OCI-LY7 (cell line): ENCODE results near the gene PDE11A. TPM values are rescaled to one million over a fixed set of nuclear protein-coding genes. Genes with fewer than 3 reads are reported as not detected.

Source experiments
- BruUV-seq: library from RNA; stranded (reverse); fragments of 400-500 nt; replicated peaks from 2 replicates; lab custom pipeline; 2021; lab: Mats Ljungman, UMichigan
- CTCF ChIA-PET: fragments of 300-600 bp; sonication (Branson Sonifier 250); formaldehyde crosslinking; loops from one replicate; lab custom pipeline; 2022; ENCODE audit warnings: antibody characterized with exemption; ENCODE audit not compliant: unreplicated experiment; lab: Charles Lee
- POLR2A ChIA-PET: fragments of 300-600 bp; sonication (Branson Sonifier 250); formaldehyde crosslinking; loops from one replicate; lab custom pipeline; 2022; ENCODE audit warnings: antibody characterized with exemption; lab: Charles Lee
- DNase-seq: peaks from one replicate; pipeline ENCODE4 v3.0.0-alpha.2; 2015; ENCODE audit warnings: low spot score
- H2AFZ ChIP-seq: fragments of 200-600 bp; sonication (generic), shearing (Covaris generic); 2 replicates; pipeline ENCODE4 v1.6.1; 2014; ENCODE audit warnings: mild to moderate bottlenecking, antibody characterized with exemption, low read length, moderate library complexity
- H3K27ac ChIP-seq: fragments of 200-600 bp; sonication (generic); 2 replicates; pipeline ENCODE4 v1.5.1; 2014; ENCODE audit warnings: mixed run types, low read depth, mild to moderate bottlenecking, moderate library complexity, low read length, inconsistent platforms; ENCODE audit not compliant: poor library complexity, severe bottlenecking
- H3K36me3 ChIP-seq: fragments of 200-600 bp; sonication (generic); 2 replicates; pipeline ENCODE4 v1.6.1; 2014; ENCODE audit warnings: mild to moderate bottlenecking, antibody characterized with exemption, low read length, moderate library complexity, mixed read lengths; ENCODE audit not compliant: insufficient read depth
- H3K4me1 ChIP-seq: fragments of 200-600 bp; sonication (generic); 2 replicates; pipeline ENCODE4 v1.5.1; 2014; ENCODE audit warnings: mild to moderate bottlenecking, low read length; ENCODE audit not compliant: insufficient read depth, poor library complexity, severe bottlenecking
- H3K4me2 ChIP-seq: fragments of 200-600 bp; sonication (generic); 2 replicates; pipeline ENCODE4 v1.6.1; 2014; ENCODE audit warnings: mild to moderate bottlenecking, low read length
- H3K4me3 ChIP-seq: fragments of 200-600 bp; sonication (generic); 2 replicates; pipeline ENCODE4 v1.5.1; 2014; ENCODE audit warnings: mild to moderate bottlenecking, low read depth, low read length; ENCODE audit not compliant: poor library complexity, severe bottlenecking
- H3K79me2 ChIP-seq: fragments of 200-600 bp; sonication (generic); 2 replicates; pipeline ENCODE4 v1.6.1; 2016; ENCODE audit warnings: low read depth, mild to moderate bottlenecking, low read length, moderate library complexity, mixed read lengths; ENCODE audit not compliant: insufficient read depth
- H3K9me2 ChIP-seq: fragments of 200-600 bp; sonication (generic); 2 replicates; pipeline ENCODE4 v1.6.1; 2016; ENCODE audit warnings: mild to moderate bottlenecking, low read length, mixed read lengths; ENCODE audit not compliant: insufficient read depth
- H3K9me3 ChIP-seq: fragments of 200-600 bp; sonication (generic); 2 replicates; pipeline ENCODE4 v1.6.1; 2014; ENCODE audit warnings: mild to moderate bottlenecking, mixed run types, low read length, mixed read lengths
- H4K20me1 ChIP-seq: fragments of 200-600 bp; sonication (generic); 2 replicates; pipeline ENCODE4 v1.6.1; 2014; ENCODE audit warnings: mild to moderate bottlenecking, antibody characterized with exemption, low read length, moderate library complexity, mixed read lengths; ENCODE audit not compliant: insufficient read depth
- EZH2phosphoT487 ChIP-seq: fragments of 200-600 bp; sonication (generic); IDR thresholded peaks from 2 replicates; pipeline ENCODE4 v1.6.1; 2018; ENCODE audit warnings: low read depth, borderline replicate concordance, mild to moderate bottlenecking, mixed run types, antibody characterized with exemption, low read length, moderate library complexity, mixed read lengths
- intact Hi-C: fragments of 100-400 bp; cut with micrococcal nuclease; formaldehyde crosslinking; loops from one replicate; pipeline ENCODE4 v1.10.0; 2022; ENCODE audit not compliant: unreplicated experiment
- small RNA-seq: library from RNA; depleted of rRNA; stranded (forward); fragments of <200 nt; gene quantifications from one replicate; pipeline ENCODE3, GENCODE V24; 2014
- total RNA-seq, 2 experiments: library from RNA; depleted of rRNA in 1 of 2; stranded (reverse); fragments of >200 nt in 1 of 2; shearing (Covaris generic) in 1 of 2; gene quantifications; 2 replicates each; pipeline ENCODE4 v1.2.3, GENCODE V29; 2014 to 2022
- TF ChIP-seq, protein P1 (sequence below): fragments of 200-600 bp; sonication (generic); conservative IDR thresholded peaks from 2 replicates; pipeline ENCODE4 v1.5.1; 2014; ENCODE audit warnings: mild to moderate bottlenecking, antibody characterized with exemption, low read length, moderate library complexity, mixed read lengths

The PDE11A gene
- total RNA-seq, 2 experiments from 2014 or later: 0.03 TPM; not detected in 1

DNA sequence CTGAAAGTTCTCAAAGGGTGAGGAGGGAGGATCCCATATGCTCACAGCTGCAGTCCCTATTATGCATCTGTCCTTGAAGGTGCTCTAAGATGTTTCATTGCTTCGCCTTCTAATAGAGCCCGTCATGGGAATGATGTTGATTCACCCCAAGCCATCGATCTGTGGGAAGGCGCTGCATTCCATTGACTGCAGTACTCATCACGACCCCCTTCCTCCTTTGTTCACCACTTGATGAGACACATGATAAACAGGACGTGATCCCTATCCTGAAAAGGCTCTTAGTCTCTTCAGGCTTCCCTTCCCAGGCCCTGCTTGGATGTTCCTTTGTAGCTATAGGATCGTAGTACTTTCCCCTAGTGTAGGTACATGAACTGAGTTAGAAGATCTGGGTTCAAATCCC lies 498.2 kb downstream of the PDE11A start:
- ChIA-PET CTCF (no interaction called here), POLR2A (no interaction called here)
- BruUV-seq: no TSS peak
- intact Hi-C loops: no loop called here
- no peak overlapping the region for H3K27ac ChIP-seq
- H3K4me3 ChIP-seq: no peak overlapping the region
- no peaks in the 10 kb centered on the region for H3K79me2 ChIP-seq
- H3K9me3 ChIP-seq: no peaks in the 10 kb centered on the region
- DNase-seq: no peak
- no peak overlapping the region for H3K4me2 ChIP-seq
- no peak overlapping the region for H2AFZ ChIP-seq
- TF ChIP-seq, protein P1, sequence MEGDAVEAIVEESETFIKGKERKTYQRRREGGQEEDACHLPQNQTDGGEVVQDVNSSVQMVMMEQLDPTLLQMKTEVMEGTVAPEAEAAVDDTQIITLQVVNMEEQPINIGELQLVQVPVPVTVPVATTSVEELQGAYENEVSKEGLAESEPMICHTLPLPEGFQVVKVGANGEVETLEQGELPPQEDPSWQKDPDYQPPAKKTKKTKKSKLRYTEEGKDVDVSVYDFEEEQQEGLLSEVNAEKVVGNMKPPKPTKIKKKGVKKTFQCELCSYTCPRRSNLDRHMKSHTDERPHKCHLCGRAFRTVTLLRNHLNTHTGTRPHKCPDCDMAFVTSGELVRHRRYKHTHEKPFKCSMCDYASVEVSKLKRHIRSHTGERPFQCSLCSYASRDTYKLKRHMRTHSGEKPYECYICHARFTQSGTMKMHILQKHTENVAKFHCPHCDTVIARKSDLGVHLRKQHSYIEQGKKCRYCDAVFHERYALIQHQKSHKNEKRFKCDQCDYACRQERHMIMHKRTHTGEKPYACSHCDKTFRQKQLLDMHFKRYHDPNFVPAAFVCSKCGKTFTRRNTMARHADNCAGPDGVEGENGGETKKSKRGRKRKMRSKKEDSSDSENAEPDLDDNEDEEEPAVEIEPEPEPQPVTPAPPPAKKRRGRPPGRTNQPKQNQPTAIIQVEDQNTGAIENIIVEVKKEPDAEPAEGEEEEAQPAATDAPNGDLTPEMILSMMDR: no peak
- TF ChIP-seq EZH2phosphoT487: no peak
- no peaks in the 10 kb centered on the region for H3K36me3 ChIP-seq
- no peaks in the 10 kb centered on the region for H4K20me1 ChIP-seq
- no peaks in the 10 kb centered on the region for H3K9me2 ChIP-seq
- H3K4me1 ChIP-seq: no peaks in the 10 kb centered on the region

Small RNA genes within 50 kb of the gene (small RNA-seq; reads per million reads assigned to genes)
- gene AC011998.1 (not detected), gene RNU6-629P (0.21 reads per million)

Other genes starting within 250 kb of the PDE11A start
- gene RBM45, start 39.7 kb upstream of the PDE11A start, total RNA-seq (2014; rRNA removed; shearing (Covaris generic)): 13.2 and 13.9 TPM in 2 replicates
- gene RBM45, start 39.7 kb upstream of the PDE11A start, total RNA-seq (2022): 18.1 and 22.5 TPM in 2 replicates
- not detected in 2 replicates for gene OSBPL6, start 121.7 kb upstream of the PDE11A start, total RNA-seq (2014; rRNA removed; shearing (Covaris generic))
- gene OSBPL6, start 121.7 kb upstream of the PDE11A start, total RNA-seq (2022): not detected in 2 replicates